DMS53 treated with DMSO at 0.1 percent for 48 hours (cell line): ENCODE measurements around the gene PDLIM3.
A peak's percentile ranks its signal among the peaks of the same experiment; 100 is the strongest.
"Not testable (repeated sequence)": the region's sequence is repeated elsewhere in the genome, so short reads cannot be mapped to it uniquely, and the experiment has no call there.

Experiments used
- DNase-seq: peaks from one replicate; lab custom pipeline; 2025; ENCODE audit not compliant: unreplicated experiment; lab: John Stamatoyannopoulos, UW

PDLIM3 gene

DNA sequence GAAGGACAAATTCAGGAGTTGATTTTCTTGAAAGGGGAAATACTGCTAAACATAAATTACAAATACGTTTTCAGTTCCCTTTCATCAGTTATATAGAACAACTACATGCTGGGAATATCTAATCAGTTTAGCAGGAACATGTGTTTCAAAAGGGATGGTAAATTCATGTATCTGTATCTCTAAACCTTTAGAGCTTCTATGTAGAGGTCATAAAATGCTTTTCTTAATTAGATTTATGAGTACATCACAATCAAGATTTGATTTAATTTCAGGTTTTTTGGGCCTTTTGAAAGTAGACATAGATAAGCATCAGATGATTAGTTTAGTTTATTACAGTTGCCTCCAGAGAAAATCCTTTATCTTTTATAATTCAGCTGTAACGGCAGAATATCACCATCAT lies 12.9 kb downstream of the PDLIM3 start:
- no peak for DNase-seq

DNA sequence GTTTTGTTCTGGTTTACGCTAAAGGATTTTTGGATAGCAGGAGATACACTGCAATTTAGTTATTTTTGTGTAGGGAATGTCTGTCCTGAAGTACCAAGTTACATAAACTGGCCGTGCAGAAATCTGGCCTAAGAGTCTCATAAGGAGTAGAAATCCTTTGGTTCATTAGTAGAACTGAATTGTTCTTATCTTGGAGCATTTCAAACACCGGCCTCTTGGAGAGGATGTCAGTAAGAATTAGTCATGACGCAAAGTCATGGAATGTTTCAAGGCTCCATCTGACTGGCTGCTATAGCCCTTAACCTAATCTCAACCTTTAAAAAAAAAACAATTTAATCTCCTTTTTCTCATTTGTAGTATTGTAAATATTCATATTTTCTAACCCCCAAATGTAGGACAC lies 15.2 kb downstream of the PDLIM3 start:
- no peak for DNase-seq

DNA sequence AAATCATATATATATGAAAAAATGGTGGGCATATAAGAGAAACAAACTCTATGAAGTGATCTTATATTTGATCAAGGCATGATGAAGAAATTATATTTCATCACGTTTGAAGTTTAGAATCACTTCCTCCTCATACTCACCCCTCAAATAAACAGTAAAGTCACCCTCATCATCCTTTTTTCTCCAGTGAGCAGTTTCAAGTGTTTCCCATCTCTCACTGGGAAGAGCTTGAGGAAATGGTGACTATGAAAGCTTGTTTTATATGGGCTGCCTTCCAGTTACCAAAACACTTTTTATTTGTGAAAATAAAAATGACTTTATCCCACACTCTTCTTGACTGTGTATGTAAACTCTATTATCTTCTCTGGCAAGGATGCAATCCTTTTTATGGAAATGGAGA lies 16.8 kb downstream of the PDLIM3 start:
- DNase-seq = no peak

DNA sequence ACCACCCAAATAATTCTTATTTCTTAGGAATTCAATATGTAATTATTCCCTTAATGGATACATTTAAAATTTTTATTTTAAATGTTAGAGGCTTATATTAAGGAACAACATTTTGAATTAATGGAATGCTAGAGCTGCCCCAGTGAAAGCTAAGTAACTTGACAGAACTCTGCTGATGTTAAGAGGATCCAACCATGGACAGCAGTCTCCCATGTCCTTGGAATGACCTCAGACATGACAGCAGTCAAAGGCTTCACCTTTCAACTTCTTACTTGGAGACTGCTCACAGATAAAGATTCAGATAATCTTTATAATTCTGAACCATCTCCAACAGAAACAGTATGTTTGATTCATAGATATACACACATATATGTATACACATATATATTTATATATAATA lies 17.2 kb downstream of the PDLIM3 start:
- DNase-seq = no peak

DNA sequence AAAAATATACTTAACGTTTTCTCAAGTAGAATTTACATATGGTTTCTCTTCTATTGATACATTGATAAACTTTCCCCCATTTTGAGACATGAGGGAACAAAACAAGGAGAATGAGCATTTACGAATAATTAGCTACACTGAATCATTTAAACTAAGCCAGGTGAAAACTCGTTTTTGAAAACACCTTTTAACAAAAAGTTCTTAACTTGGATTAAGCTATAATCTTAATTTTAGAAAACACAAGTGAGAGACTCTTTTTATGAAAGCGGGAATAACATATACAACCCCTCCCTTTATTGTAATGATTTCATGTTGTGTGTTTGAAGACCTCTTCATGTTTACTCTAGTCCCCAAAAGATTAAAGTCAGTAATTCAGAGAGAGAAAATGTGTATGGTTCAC lies 20.1 kb downstream of the PDLIM3 start:
- DNase-seq = no peak

DNA sequence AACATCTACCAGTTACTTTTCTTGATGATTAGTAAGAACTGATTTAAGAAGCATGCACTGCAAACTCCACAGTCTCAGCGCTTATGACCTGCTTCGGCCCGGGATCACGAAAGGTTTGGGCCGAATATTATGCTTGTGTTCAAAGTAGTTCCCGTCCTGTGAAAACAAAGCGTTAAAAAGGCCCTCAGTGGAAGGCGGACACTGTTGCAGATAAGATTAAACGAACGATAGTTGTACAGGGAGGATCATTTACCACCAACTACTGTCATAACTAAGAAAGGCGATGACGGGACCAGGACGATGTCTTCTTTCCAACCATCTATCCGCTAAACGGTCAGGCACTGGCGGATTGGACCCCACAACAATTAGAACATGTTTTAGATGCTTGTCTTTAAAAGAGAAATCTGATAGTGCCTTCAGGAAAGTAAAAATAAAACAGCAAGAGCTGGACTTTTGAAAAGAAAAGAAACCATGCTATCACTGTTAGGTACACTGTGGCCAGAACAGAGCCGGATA lies 21.1 kb downstream of the PDLIM3 start:
- no peak for DNase-seq

DNA sequence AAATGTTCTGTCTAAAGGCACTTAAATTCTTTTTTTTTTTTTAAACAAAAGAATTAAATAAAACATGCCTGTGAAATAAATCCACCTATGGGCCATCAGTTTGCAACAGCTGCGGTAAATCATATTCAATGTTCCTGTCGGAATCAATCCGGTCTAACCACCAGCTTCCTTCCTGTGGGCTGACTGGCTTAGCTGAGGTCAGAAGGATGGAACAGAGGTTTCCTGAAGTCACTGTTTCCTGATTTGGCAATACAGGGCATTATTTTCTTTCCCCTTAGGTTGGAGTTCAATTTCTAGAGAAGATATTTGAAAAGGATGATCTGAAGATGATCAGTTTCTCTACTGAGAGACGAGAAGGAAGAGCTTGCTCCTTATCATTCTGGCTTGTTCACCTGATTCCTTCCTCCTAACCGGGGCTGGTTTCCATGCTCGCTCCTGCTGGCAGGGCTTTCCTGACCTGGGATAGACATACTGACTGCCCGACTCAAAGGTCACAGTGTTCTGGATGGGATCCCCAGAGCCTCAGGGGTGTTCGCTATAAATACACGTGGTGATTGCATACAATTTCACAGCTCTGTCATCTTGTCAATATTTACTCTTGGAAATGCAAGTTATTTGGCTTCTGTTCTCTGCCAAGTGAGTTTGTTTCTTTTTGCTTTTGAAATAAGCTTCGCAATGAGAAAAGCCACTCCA lies 21.7 kb downstream of the PDLIM3 start:
- DNase-seq = peak; percentile 19

DNA sequence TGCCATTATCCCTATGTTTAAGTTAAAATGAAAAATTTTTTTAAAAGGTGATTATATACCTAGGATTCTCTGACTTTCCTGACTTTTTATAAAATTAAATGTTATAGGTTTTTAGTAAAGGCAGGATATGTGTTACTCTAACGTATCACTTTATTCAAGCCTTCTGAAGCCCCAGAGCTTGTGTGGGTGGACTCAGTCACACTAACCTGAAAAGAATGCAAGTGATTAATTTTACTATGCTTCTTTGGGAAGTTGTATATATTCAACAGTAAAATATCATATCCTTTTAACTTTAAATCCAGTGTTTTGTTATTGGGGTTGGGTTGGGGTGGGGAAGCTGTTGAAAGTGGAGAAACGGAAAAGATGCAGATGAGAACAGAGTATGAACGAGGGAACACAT lies 22.8 kb downstream of the PDLIM3 start:
- no peak for DNase-seq

DNA sequence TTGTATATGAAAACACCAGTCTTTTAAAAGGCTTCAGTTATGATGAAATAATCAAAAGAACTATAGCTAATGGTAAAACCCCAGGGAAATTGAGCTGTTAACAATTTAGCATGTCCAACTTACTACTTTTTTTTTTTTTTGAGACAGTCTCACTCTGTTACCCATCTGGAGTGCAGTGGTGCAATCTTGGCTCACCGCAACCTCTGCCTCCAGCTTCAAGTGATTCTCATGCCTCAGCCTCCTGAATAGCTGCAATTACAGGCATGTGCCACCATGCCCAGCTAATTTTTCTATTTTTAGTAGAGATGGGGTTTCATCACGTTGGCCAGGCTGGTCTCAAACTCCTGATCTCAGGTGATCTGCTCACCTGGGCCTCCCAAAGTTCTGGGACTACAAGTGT lies 24.1 kb downstream of the PDLIM3 start:
- not testable (repeated sequence) for DNase-seq

DNA sequence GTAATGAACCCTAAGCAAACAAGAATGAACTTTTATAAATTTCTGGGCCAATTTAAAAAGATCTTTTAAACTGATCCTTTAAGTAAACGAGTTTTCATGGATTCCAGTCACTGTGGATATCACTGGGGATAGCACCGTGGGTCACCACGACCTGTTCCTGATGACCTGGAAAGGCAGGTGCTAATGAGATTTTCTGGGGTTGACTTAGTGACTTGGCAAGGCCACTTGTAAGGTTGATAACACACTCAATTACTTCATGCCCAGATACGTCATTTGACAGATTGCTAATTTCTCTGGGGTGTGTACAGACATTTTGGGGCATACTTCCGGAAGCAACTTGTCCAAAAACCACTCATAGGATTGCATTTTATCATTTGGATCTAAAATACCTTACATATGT lies 24.5 kb downstream of the PDLIM3 start:
- DNase-seq = no peak

DNA sequence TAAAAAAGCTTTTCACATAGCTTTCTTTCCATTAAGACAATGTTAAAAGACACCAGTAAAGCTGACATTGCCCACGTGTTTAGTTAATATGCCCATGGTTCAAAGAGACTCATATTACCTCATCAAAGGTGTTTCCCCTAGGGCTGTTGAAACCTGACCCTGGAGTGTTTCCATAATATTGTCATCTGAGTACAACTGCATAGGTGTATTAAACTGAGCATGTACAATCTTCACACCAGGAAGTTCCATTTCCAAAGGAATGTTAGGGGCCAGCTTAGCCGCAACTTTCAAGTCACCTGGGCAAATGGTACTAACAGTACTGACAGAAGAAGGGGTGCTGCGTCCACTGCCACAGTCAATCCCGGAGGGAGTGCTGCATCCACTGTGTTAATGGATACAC lies 27.1 kb downstream of the PDLIM3 start:
- peak; percentile 72 for DNase-seq

DNA sequence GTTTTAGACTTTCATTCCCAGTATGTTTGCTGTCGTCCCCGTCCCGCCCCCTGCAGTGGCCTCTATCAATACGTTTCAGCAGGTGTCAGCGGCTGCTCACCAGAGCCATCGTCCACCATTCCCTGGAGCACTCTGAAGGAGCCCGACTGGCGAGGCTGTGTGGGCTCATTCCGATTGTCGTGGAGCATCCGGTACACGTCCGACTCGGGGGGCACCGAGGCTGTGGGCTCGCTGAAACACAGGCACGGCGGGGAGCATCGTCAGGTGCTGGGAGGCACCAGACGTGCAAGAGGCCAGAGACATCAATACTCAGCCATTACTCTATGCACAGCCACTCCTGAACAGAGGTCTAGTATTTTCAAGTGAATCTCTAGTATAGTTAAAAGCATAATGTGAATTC lies 28.9 kb downstream of the PDLIM3 start:
- DNase-seq = no peak

DNA sequence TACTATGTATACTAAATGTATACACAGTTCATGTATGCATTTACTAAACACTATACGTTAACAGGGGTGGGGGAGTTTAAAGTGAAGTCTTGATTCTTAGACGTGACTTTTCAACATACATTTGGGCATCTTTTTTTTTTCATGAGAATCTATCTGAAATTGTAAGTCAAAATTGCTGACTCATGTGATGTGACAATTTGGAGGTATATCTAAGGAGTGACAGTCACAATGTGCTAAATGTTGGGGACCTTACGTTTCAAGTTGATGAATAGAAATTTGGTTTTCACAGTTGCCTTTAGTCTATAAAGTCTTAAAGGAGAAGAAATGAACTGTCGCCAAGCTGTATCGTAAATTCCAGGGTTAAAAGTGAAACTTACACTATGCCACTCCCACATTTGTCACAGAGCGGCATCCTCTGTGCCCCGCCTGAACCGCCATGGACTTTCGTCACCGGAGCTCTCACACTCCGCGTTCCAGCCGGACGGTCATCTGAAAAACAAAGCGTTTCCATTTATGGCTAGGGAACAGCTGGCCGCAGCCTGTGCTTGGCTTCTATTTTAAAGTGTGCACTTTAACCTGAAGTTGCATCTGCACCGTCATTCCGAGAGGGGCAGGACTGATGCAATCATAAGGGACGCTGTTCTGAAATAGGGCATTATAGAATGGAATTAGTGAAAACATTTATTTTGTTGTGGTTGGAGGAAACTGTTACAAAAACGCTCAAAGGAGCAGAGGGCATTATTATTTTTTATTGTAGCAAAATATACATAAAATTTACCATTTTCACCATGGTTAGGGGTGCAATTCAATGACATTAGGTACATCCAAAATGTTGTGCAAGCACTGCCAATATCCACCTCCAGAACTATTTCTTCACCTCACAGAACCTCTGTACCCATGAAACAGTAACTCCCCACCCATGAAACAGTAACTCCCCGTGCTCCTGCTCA lies 30.9 kb downstream of the PDLIM3 start:
- DNase-seq = peak; percentile 71

DNA sequence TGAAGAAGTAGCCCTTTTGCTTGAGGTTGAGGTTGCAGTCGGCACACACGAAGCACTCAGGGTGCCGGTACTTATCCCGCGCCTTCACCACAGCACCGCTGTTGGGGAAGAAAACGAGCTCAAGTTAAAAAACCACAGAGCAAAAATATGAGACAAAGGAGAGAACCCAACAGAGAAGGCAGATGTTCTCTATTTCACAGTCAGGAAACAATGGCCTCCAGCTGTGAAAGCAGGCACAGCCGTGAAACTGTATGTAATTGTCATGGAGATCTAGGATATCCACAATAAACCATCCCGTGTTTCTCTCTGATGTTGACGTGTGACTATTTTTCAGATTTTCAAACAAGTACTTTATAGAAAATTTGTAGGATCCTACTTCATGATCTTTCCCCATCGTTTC lies 32.9 kb downstream of the PDLIM3 start:
- DNase-seq = no peak

DNA sequence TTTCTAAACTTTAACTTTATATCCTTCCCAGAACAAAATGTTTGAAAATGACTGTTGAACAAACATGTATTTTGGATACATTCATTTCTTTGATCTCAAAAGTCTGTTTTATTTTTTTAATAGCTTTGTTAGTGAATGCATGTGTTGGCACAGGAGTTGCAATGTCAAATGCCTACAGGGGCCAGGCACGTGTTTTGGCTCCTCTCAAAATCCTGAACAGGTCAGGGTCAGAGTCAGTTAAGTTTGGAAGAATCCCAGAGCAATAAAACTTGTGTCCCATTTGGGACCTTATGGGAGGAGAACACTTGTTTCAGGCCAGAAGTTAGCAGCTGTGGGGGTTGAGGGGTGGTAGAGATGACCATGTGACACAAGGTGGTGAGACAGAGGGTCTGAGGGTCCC lies 34.7 kb downstream of the PDLIM3 start:
- no peak for DNase-seq

DNA sequence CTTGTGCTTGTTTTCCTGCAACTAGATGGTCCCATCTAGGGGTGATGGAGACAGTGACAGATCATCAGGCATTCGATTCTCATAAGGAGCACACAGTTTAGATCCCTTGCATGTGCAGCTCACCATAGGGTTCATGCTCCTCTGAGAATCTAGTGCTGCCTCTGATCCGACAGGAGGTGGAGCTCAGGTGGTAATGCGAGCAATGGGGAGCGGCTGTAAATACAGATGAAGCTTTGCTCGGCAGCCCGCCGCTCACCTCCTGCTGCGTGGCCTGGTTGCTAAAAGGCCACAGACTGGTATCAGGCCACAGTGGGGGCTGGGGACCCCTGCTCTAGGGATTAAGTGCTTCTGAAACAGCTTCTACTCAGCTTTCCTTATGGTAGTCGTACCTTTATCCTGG lies 35.3 kb downstream of the PDLIM3 start:
- DNase-seq = no peak

DNA sequence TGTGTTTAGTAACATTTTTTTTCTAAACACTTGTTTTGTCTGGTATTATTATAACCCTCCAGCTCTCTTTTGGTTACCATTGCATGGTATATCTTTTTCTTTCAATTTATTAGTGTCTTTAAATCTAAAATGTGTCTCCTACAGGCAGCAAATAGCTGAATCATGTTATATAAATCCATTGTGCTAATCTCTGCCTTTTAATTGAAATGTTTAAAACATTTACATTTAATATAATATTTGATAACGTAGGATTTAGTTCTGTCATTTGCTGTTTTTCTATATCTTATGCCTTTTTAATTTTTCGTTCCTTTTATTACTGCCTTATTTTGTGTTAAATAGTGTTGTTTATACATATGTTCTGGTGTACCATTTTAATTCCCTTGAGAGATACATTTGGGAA lies 46.7 kb downstream of the PDLIM3 start:
- no peak for DNase-seq

DNA sequence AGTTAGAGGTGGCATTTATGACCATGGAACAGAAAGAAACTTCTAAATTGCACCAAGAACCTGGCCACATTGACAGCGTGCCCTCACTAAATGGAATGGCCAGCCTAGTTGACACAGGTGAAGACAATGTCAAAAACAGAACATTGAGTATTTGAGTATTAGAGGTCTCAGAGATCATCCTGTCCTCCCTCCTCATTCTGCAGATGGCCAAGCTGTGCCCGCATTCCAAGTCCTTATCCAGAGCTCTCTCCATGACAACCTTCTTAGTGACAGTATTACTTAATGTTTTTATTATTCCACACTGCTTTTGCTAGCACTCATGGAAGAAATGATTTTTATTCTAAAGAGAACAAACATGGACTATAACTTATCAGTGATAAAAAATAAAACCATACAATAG lies 53.9 kb downstream of the PDLIM3 start:
- no peak for DNase-seq

DNA sequence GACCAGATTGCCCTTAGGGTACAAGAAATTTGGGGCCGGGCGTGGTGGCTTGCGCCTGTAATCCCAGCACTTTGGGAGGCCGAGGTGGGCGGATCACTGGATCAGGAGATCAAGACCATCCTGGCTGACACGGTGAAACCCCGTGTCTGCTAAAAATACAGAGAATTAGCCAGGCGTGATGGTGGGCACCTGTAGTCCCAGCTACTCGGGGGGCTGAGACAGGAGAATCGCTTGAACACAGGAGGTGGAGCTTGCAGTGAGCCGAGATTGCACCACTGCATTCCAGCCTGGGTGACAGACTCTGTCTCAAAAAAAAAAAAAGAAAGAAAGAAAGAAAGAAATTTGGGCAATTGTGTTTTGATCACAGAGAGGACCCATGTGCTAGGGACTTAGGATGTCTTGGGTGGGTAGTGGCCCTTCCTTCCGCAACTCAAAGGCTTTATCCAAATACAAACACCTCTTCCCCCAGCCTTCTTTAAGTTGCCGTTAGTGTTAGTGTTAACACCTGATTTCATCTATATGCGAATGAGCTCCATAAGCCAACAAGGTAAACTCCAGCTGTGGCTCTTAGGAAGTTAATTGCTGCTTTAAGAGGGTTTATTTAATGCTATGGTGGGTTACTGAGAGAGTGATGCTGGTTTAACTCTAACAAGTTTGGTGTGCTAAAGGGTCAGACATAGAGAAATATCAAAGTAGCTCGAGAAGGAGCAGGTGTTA lies 55.1 kb downstream of the PDLIM3 start:
- no peak for DNase-seq

DNA sequence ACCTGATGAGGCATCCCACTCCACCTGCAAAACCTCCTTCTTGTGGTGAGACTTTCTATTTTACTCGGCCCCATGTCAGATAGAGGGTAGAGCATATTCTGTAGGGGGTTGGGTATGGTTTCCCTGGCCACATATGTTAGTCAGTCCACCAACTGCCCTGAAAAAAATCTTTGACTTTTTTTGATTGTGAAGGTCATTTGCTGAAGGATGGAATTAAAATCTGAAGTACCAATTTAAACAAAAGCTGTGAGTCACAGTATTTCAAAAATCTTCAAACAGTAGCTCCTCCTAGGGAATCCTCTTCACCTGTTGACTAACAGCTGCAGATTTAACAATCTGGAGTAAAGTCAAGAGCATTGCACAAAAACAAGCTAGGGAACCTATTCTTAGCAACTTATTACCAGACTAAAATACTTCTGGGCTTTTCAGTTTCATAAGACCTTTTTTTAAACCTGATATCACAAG lies 55.8 kb downstream of the PDLIM3 start:
- DNase-seq = no peak

DNA sequence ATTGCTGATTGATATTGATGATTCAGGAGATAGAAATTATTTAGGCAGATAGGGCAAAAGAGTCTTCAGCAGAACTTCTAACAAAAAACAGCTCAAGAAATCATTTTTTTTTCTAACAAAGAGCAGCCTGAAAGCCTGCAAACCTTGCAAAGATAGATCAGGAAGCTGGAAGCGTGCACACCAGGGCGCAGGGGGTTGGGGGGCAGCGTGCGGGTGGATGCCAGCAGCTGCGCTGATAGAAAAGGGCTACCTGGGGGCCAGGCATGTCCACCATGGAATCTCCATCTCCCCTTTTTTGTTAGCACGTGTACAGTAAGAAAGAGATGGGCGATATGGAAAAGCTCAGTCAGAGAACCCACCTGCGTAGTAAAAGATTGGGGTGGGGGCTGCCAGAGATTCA lies 62.1 kb downstream of the PDLIM3 start:
- no peak for DNase-seq
